Neural crest cell (in vitro differentiated cells): Measurements from ENCODE around the gene GAREM1. TPM values are rescaled to one million over a fixed set of nuclear protein-coding genes. Genes with fewer than 3 reads are reported as not detected.

Source experiments
- DNase-seq: peaks from one replicate; pipeline ENCODE4 v3.0.0; 2021; ENCODE audit warnings: low read depth, mixed read lengths, low spot score
- H3K27ac Mint-ChIP-seq: one replicate; pipeline ENCODE4 v1.8.0; 2021; ENCODE audit warnings: mild to moderate bottlenecking, mixed read lengths; ENCODE audit not compliant: unreplicated experiment
- H3K27me3 Mint-ChIP-seq: 2 replicates; pipeline ENCODE4 v1.8.0; 2021; ENCODE audit warnings: low read depth, mild to moderate bottlenecking, mixed read lengths
- H3K36me3 Mint-ChIP-seq: 2 replicates; pipeline ENCODE4 v1.8.0; 2021; ENCODE audit warnings: low read depth, mild to moderate bottlenecking, mixed read lengths
- H3K4me1 Mint-ChIP-seq: 2 replicates; pipeline ENCODE4 v1.8.0; 2021; ENCODE audit warnings: mixed read lengths
- H3K4me3 Mint-ChIP-seq: one replicate; pipeline ENCODE4 v1.8.0; 2021; ENCODE audit warnings: mild to moderate bottlenecking, mixed read lengths
- H3K9me3 Mint-ChIP-seq: 2 replicates; pipeline ENCODE4 v1.8.0; 2021; ENCODE audit warnings: mixed read lengths
- CTCF ChIP-seq: fragments of 200-600 bp; sonication (generic); conservative IDR thresholded peaks from 2 replicates; pipeline ENCODE4 v1.5.0; 2021; ENCODE audit warnings: antibody characterized with exemption, mild to moderate bottlenecking
- total RNA-seq: library from RNA; stranded (reverse); gene quantifications from 2 replicates; pipeline ENCODE4 v1.2.1, GENCODE V29; 2021

Gene GAREM1
- total RNA-seq, 1 donor from 2014 or later: 11.0 TPM

- H3K27me3 Mint-ChIP-seq: no peaks in the 10 kb centered on the region
- H3K4me3 Mint-ChIP-seq: no peak overlapping the region
- H3K9me3 Mint-ChIP-seq: no peaks in the 10 kb centered on the region
- TF ChIP-seq CTCF: no peak
- no peak for DNase-seq
- peaks cover 3% of the 10 kb centered on the region for H3K36me3 Mint-ChIP-seq
- H3K4me1 Mint-ChIP-seq: peaks cover 24% of the 10 kb centered on the region
- H3K27ac Mint-ChIP-seq: peak overlapping the region; percentile 7
Measured at GRCh38 chr18:32278177-32278799, 192.4 kb downstream of the GAREM1 start.

- no peak for DNase-seq
- Mint-ChIP-seq H3K9me3 (no peaks in the 10 kb centered on the region), H3K36me3 (peaks cover 3% of the 10 kb centered on the region), H3K4me3 (no peak overlapping the region), H3K27me3 (no peaks in the 10 kb centered on the region), H3K4me1 (peaks cover 24% of the 10 kb centered on the region), H3K27ac (no peak overlapping the region)
- no peak for TF ChIP-seq CTCF
Measured at GRCh38 chr18:32277549-32277948, 193.1 kb downstream of the GAREM1 start.

- peaks cover 3% of the 10 kb centered on the region for H3K36me3 Mint-ChIP-seq
- no peak overlapping the region for H3K27ac Mint-ChIP-seq
- H3K4me1 Mint-ChIP-seq: peaks cover 24% of the 10 kb centered on the region
- H3K27me3 Mint-ChIP-seq: no peaks in the 10 kb centered on the region
- H3K4me3 Mint-ChIP-seq: no peak overlapping the region
- DNase-seq: no peak
- H3K9me3 Mint-ChIP-seq: no peaks in the 10 kb centered on the region
- TF ChIP-seq CTCF: no peak
Measured at GRCh38 chr18:32276906-32277305, 193.8 kb downstream of the GAREM1 start.

GRCh38 chr18:32276256-32276655, 194.4 kb downstream of the GAREM1 start:
- DNase-seq: no peak
- Mint-ChIP-seq H3K4me3 (no peak overlapping the region), H3K9me3 (no peaks in the 10 kb centered on the region), H3K4me1 (peaks cover 24% of the 10 kb centered on the region), H3K36me3 (peaks cover 3% of the 10 kb centered on the region), H3K27me3 (no peaks in the 10 kb centered on the region), H3K27ac (no peak overlapping the region)
- TF ChIP-seq CTCF: no peak

GRCh38 chr18:32275221-32275620, 195.5 kb downstream of the GAREM1 start:
- Mint-ChIP-seq H3K4me1 (peaks cover 24% of the 10 kb centered on the region), H3K27me3 (no peaks in the 10 kb centered on the region), H3K27ac (no peak overlapping the region), H3K9me3 (no peaks in the 10 kb centered on the region), H3K36me3 (peaks cover 3% of the 10 kb centered on the region), H3K4me3 (no peak overlapping the region)
- no peak for TF ChIP-seq CTCF
- no peak for DNase-seq

GRCh38 chr18:32274307-32274706, 196.4 kb downstream of the GAREM1 start:
- DNase-seq: no peak
- Mint-ChIP-seq H3K27ac (no peak overlapping the region), H3K27me3 (no peaks in the 10 kb centered on the region), H3K36me3 (peaks cover 8% of the 10 kb centered on the region), H3K4me3 (no peak overlapping the region), H3K4me1 (peaks cover 24% of the 10 kb centered on the region), H3K9me3 (no peaks in the 10 kb centered on the region)
- no peak for TF ChIP-seq CTCF
